K562 (cell line): ENCODE results near the gene VDAC1. TPM values are rescaled to one million over a fixed set of nuclear protein-coding genes. Genes with fewer than 3 reads are reported as not detected.

Source experiments
- ATAC-seq: fragments of 200-7000 bp; cut with Tn5 transposase; 3 replicates; pipeline ENCODE4 v1.9.1; 2020; ENCODE audit warnings: moderate library complexity
- BruUV-seq: library from RNA; stranded (reverse); fragments of 400-500 nt; replicated peaks from 2 replicates; lab custom pipeline; 2021; lab: Mats Ljungman, UMichigan
- CTCF ChIA-PET: fragments of 300-600 bp; formaldehyde crosslinking; extraction: SDS; loops from one replicate; lab custom pipeline; 2021; ENCODE audit warnings: low intra/inter-chr PET ratio; lab: Yijun Ruan, JAX
- POLR2A ChIA-PET: fragments of 300-600, 350-650 bp; sonication (Branson Sonifier 250); formaldehyde crosslinking; extraction: SDS; loops from one replicate; lab custom pipeline; 2021; ENCODE audit warnings: antibody characterized with exemption, inconsistent platforms; lab: Yijun Ruan, JAX
- DNase-seq, 4 experiments: peaks; one replicate each; pipeline versions ENCODE4 v3.0.0 to v3.0.0-alpha.2; 2011 to 2018; ENCODE audit warnings: low spot score in 3 of 4, mixed read lengths in 3 of 4; ENCODE audit errors: extremely low read depth in 1 of 4
- FAIRE-seq: peaks from 2 replicates; lab custom pipeline; 2011; peaks lifted over from hg19 to GRCh38; lab: Jason Lieb, UNC
- H2AFZ ChIP-seq: 2 replicates; pipeline ENCODE4 v1.6.0; 2011; ENCODE audit warnings: low read depth, low read length, control low read depth, inconsistent platforms
- H3K27ac ChIP-seq: fragments of 200-600 bp; 3 replicates; pipeline ENCODE4 v1.8.0; 2011; ENCODE audit warnings: low read depth, mild to moderate bottlenecking, control low read depth, inconsistent platforms, low read length, moderate library complexity, mixed read lengths; ENCODE audit errors: extremely low read depth
- H3K27me3 ChIP-seq, 2 experiments: fragments of 300-600 bp in 1 of 2; 2 replicates in 1 of 2; 3 replicates in 1 of 2; pipeline versions ENCODE4 v1.6.0 to v1.8.0; 2011; ENCODE audit warnings: inconsistent platforms in 2 of 2, low read length in 2 of 2, mild to moderate bottlenecking in 1 of 2, mixed read lengths in 1 of 2, moderate library complexity in 1 of 2; ENCODE audit not compliant: control insufficient read depth in 2 of 2, insufficient read depth in 2 of 2
- H3K36me3 ChIP-seq: fragments of 300-600 bp; 3 replicates; pipeline ENCODE4 v1.8.0; 2011; ENCODE audit warnings: mild to moderate bottlenecking, low read length, inconsistent platforms; ENCODE audit not compliant: control insufficient read depth, insufficient read depth
- H3K4me1 ChIP-seq, 2 experiments: fragments of 200-600 bp in 1 of 2; replicated peaks in 1 of 2; 2 replicates in 1 of 2; 3 replicates in 1 of 2; pipeline versions ENCODE4 v1.5.1 to v1.8.0; 2011; ENCODE audit warnings: inconsistent platforms in 2 of 2, low read length in 2 of 2, mild to moderate bottlenecking in 1 of 2, mixed read lengths in 1 of 2, moderate library complexity in 1 of 2; ENCODE audit not compliant: control insufficient read depth in 2 of 2, insufficient read depth in 2 of 2
- H3K4me2 ChIP-seq: 2 replicates; pipeline ENCODE4 v1.6.1; 2011; ENCODE audit warnings: low read length, control low read depth, inconsistent platforms, mixed read lengths; ENCODE audit not compliant: insufficient read depth
- H3K4me3 ChIP-seq: fragments of 200-600 bp; sonication (generic), shearing (Covaris generic); 2 replicates; pipeline ENCODE4 v1.5.1; 2016; ENCODE audit warnings: control low read depth, inconsistent platforms
- H3K79me2 ChIP-seq: fragments of 200-600 bp; 3 replicates; pipeline ENCODE4 v1.8.0; 2011; ENCODE audit warnings: low read length, inconsistent platforms; ENCODE audit not compliant: control insufficient read depth, insufficient read depth
- H3K9ac ChIP-seq, 2 experiments: 2 replicates each; pipeline versions ENCODE4 v1.6.0 to v1.6.1; 2011; ENCODE audit warnings: low read depth in 2 of 2, low read length in 2 of 2, control low read depth in 1 of 2, inconsistent platforms in 1 of 2, mild to moderate bottlenecking in 1 of 2, mixed read lengths in 1 of 2; ENCODE audit not compliant: insufficient read depth in 1 of 2
- H3K9me1 ChIP-seq: one replicate; pipeline ENCODE4 v1.6.0; 2011; ENCODE audit warnings: inconsistent platforms, mild to moderate bottlenecking, low read length, moderate library complexity; ENCODE audit not compliant: control insufficient read depth, insufficient read depth
- H3K9me3 ChIP-seq: replicated peaks from 2 replicates; pipeline ENCODE4 v1.5.1; 2011; ENCODE audit warnings: low read depth, low read length, inconsistent platforms; ENCODE audit not compliant: control insufficient read depth, insufficient read depth
- H4K20me1 ChIP-seq: replicated peaks from 2 replicates; pipeline ENCODE4 v1.6.1; 2011; ENCODE audit warnings: low read length, inconsistent platforms, mixed read lengths; ENCODE audit not compliant: control insufficient read depth, insufficient read depth
- ADNP ChIP-seq: fragments of 200-800 bp; sonication (Bioruptor generic); IDR thresholded peaks from 2 replicates; pipeline ENCODE4 v1.6.1; 2016; ENCODE audit warnings: missing genetic modification characterization, missing compliant biosample characterization
- AFF4 ChIP-seq: sonication (generic); formaldehyde crosslinking; IDR thresholded peaks from 2 replicates; pipeline ENCODE4 v1.8.0; 2023; ENCODE audit warnings: mild to moderate bottlenecking, missing genetic modification reagents
- ATF1 ChIP-seq, 2 experiments: fragments of 450-650 bp in 1 of 2; IDR thresholded peaks; 2 replicates each; pipeline ENCODE4 v1.6.1; 2016; ENCODE audit warnings: missing compliant biosample characterization in 1 of 2, missing genetic modification characterization in 1 of 2
- BDP1 ChIP-seq: IDR thresholded peaks from 3 replicates; pipeline ENCODE4 v1.6.1; 2011; ENCODE audit not compliant: insufficient read length, insufficient read depth
- CBX1 ChIP-seq: sonication (generic); IDR thresholded peaks from 2 replicates; pipeline ENCODE4 v1.6.1; 2016; ENCODE audit warnings: antibody characterized with exemption, low read depth, mild to moderate bottlenecking
- CCAR2 ChIP-seq: fragments of 200-400 bp; formaldehyde crosslinking; IDR thresholded peaks from 2 replicates; pipeline ENCODE4 v1.6.1; 2017; ENCODE audit warnings: mild to moderate bottlenecking, low read depth, low read length
- E2F3 ChIP-seq: fragments of 250-450 bp; sonication (Bioruptor Pico); IDR thresholded peaks from 2 replicates; pipeline ENCODE4 v1.4.0; 2020; ENCODE audit warnings: mild to moderate bottlenecking
- HDAC1 ChIP-seq, 2 experiments: fragments of 450-650 bp; IDR thresholded peaks; 2 replicates each; pipeline ENCODE4 v1.6.1; 2016 to 2017; ENCODE audit warnings: inconsistent platforms in 1 of 2, mild to moderate bottlenecking in 1 of 2, moderate library complexity in 1 of 2
- HDAC6 ChIP-seq: IDR thresholded peaks from 2 replicates; pipeline ENCODE4 v1.6.1; 2012; ENCODE audit warnings: low read depth, mild to moderate bottlenecking, control low read depth, inconsistent platforms, low read length, moderate library complexity
- HES1 ChIP-seq: fragments of 450-650 bp; IDR thresholded peaks from 2 replicates; pipeline ENCODE4 v1.6.1; 2016; ENCODE audit warnings: low read depth, mild to moderate bottlenecking, moderate library complexity
- LCOR ChIP-seq: sonication (generic); formaldehyde crosslinking; IDR thresholded peaks from 2 replicates; pipeline ENCODE4 v1.8.0; 2022; ENCODE audit warnings: mild to moderate bottlenecking, missing genetic modification reagents
- PYGO2 ChIP-seq: fragments of 450-650 bp; IDR thresholded peaks from 2 replicates; pipeline ENCODE4 v1.6.1; 2016; ENCODE audit warnings: mild to moderate bottlenecking, missing genetic modification characterization, moderate library complexity, missing compliant biosample characterization
- RHOXF2B ChIP-seq: fragments of 250-450 bp; sonication (Bioruptor Pico); conservative IDR thresholded peaks from 2 replicates; pipeline ENCODE4 v1.5.1; 2021
- ZBTB1 ChIP-seq: sonication (generic); formaldehyde crosslinking; IDR thresholded peaks from 2 replicates; pipeline ENCODE4 v1.8.1; 2023; ENCODE audit warnings: missing genetic modification reagents, low read depth, mild to moderate bottlenecking, borderline replicate concordance
- ZEB2 ChIP-seq: fragments of 450-650 bp; IDR thresholded peaks from 2 replicates; pipeline ENCODE4 v1.6.1; 2016
- ZNF124 ChIP-seq: sonication (generic); formaldehyde crosslinking; IDR thresholded peaks from 2 replicates; pipeline ENCODE4 v1.8.1; 2022; ENCODE audit warnings: missing genetic modification reagents
- ZNF175 ChIP-seq: fragments of 200-800 bp; sonication (Bioruptor generic); IDR thresholded peaks from 2 replicates; pipeline ENCODE4 v1.6.1; 2016; ENCODE audit warnings: low read depth, mild to moderate bottlenecking, missing genetic modification characterization, missing compliant biosample characterization
- ZNF324 ChIP-seq: fragments of 250-450 bp; sonication (Bioruptor Pico); IDR thresholded peaks from 2 replicates; pipeline ENCODE4 v1.4.0; 2020; ENCODE audit warnings: mild to moderate bottlenecking
- WGBS: fragments of 100-300 bp; shearing (Covaris generic); methylation state at CpG from one replicate; pipeline ENCODE4 v1.1.6; 2016; ENCODE audit warnings: low coverage, mixed read lengths; ENCODE audit not compliant: insufficient coverage; ENCODE audit errors: missing lambda C conversion rate; 5-methylcytosine and 5-hydroxymethylcytosine counted together
- in situ Hi-C: fragments of 300-500 bp; cut with MboI; formaldehyde crosslinking; loops from 4 replicates; pipeline ENCODE4 v1.15.0; 2018; ENCODE audit warnings: inconsistent platforms, mixed read lengths
- intact Hi-C: fragments of 100-400 bp; cut with micrococcal nuclease; formaldehyde crosslinking; loops from 2 replicates; pipeline ENCODE4 v1.14.2; 2022
- polyA plus RNA-seq, 8 experiments: library from polyadenylated mRNA; depleted of rRNA in 4 of 8; stranded (reverse) in 5 of 8; unstranded in 3 of 8; fragments of >200 nt; fragmentation: Nextera tagmentation in 2 of 8; fragmentation: Illumina TruSeq in 1 of 8; extraction: Ambion mirVana in 2 of 8; extraction: Trizol in 1 of 8; gene quantifications; 2 replicates each; pipeline versions ENCODE4 v1.2.1 to v1.2.3, GENCODE V29; 2011 to 2014; ENCODE audit warnings: inconsistent platforms in 1 of 8, missing spikeins in 1 of 8
- total RNA-seq, 7 experiments: library from RNA; depleted of rRNA in 6 of 7; stranded (reverse); fragments of >200 nt in 6 of 7; fragmentation: Illumina TruSeq in 2 of 7; extraction: Trizol in 2 of 7; gene quantifications; 2 replicates each; pipeline versions ENCODE4 v1.2.1 to v1.2.3, GENCODE V29; 2011 to 2021; ENCODE audit warnings: low replicate concordance in 1 of 7

Gene VDAC1
- total and polyA plus RNA-seq, 9 of the 15 experiments (the other 6 are each of a cell fraction or from before 2014, with no cell fraction given): 168 to 366 (median 293) TPM

GRCh38 chr5:134006115-134006514 lies 1.3 kb upstream of the VDAC1 start (continued):
- TF ChIP-seq RHOXF2B (CRISPR knock-in tag): no peak
- TF ChIP-seq ZNF324 (CRISPR knock-in tag): no peak
- TF ChIP-seq, all 486 proteins: peak for 0

- H2AFZ ChIP-seq: peak overlapping the region; percentile 96
- H3K4me3 ChIP-seq: peak overlapping the region; percentile 99
- no peaks in the 10 kb centered on the region for H3K9me3 ChIP-seq
- in situ Hi-C loops: no loop called here
- WGBS: 18% methylated on average over 40 of the region's 40 CpGs
- peaks cover 20% of the 10 kb centered on the region for H4K20me1 ChIP-seq
- DNase-seq (peak; percentile 39 to 50 (median 42)), ATAC-seq (no peak), FAIRE-seq (no peak)
- ChIA-PET POLR2A (interaction anchor here (0.6 to 1.0 kb wide), 9 partner anchors 9 to 219 kb away, joined by 3 to 5 read pairs (median 3); no protein-coding TSS in a partner anchor), CTCF (no interaction called here)
- H3K79me2 ChIP-seq: peaks cover 54% of the 10 kb centered on the region
- H3K9ac ChIP-seq: peak overlapping the region; percentile 94 to 99
- peaks cover 31 to 49% of the 10 kb centered on the region in 2 experiments for H3K4me1 ChIP-seq
- peaks cover 29% of the 10 kb centered on the region for H3K36me3 ChIP-seq
- peak overlapping the region; percentile 88 for H3K4me2 ChIP-seq
- intact Hi-C loops: no loop called here
- peaks cover 3 to 6% of the 10 kb centered on the region in 2 experiments; a peak in 2 of 5 replicates for H3K27me3 ChIP-seq
- peak overlapping the region; percentile 98 for H3K27ac ChIP-seq
- H3K9me1 ChIP-seq: peaks cover 3% of the 10 kb centered on the region
- TSS peak; percentile 84 for BruUV-seq
- TF ChIP-seq ZNF175 (CRISPR knock-in tag) (no peak), PYGO2 (tag) (no peak), E2F3 (no peak), LCOR (CRISPR knock-in tag) (peak; percentile 2; the same call in 1 of the 2 replicates), ZNF124 (no peak), ADNP (no peak), RHOXF2B (CRISPR knock-in tag) (no peak), HDAC1 (IDR thresholded peaks at IDR 0.05) (no peak), ZBTB1 (CRISPR knock-in tag) (no peak), BDP1 (no peak), CBX1 (peak; percentile 14; the same call in 1 of the 2 replicates), ZEB2 (no peak), CCAR2 (no peak), HDAC6 (no peak), AFF4 (CRISPR knock-in tag) (0 out of 2 replicates have a peak, but pooled peaks have one; percentile 73), ATF1 (CRISPR knock-in tag; IDR thresholded peaks at IDR 0.05) (no peak), ATF1 (tag; IDR thresholded peaks at IDR 0.05) (0 out of 2 replicates have a peak, but pooled peaks have one; percentile 30), HES1 (no peak)
Observed at GRCh38 chr5:134005417-134006061, 764 bp upstream of the VDAC1 start.
